ENCODE measurements around the gene TEX22. TPM values are rescaled to one million over a fixed set of nuclear protein-coding genes. Genes with fewer than 3 reads are reported as not detected.

The TEX22 gene
- total RNA-seq, 1 donor, result under 0.01 TPM

GRCh38 chr14:105351920-105352851 is 46.2 kb upstream of the TEX22 start:
- peak; percentile 87 for TF ChIP-seq CTCF (IDR thresholded peaks at IDR 0.05; ENCODE audit: insufficient read depth, low read depth, low read length)
- no peak overlapping the region for H3K4me3 ChIP-seq (ENCODE audit: low read depth, low read length)
- DNase-seq (ENCODE audit: low read depth), result peak; percentile 91

- TF ChIP-seq CTCF (IDR thresholded peaks at IDR 0.05; ENCODE audit: insufficient read depth, low read depth, low read length), result no peak
- DNase-seq (ENCODE audit: low read depth), result no peak
- H3K4me3 ChIP-seq (ENCODE audit: low read depth, low read length), result no peak overlapping the region
These were observed 45.2 kb upstream of the TEX22 start for GRCh38 chr14:105353136-105353535.

GRCh38 chr14:105354541-105354940 is 43.8 kb upstream of the TEX22 start:
- no peak for DNase-seq (ENCODE audit: low read depth)
- no peak for TF ChIP-seq CTCF (IDR thresholded peaks at IDR 0.05; ENCODE audit: insufficient read depth, low read depth, low read length)
- no peak overlapping the region for H3K4me3 ChIP-seq (ENCODE audit: low read depth, low read length)

- no peak for TF ChIP-seq CTCF (IDR thresholded peaks at IDR 0.05; ENCODE audit: insufficient read depth, low read depth, low read length)
- DNase-seq (ENCODE audit: low read depth), result no peak
- no peak overlapping the region for H3K4me3 ChIP-seq (ENCODE audit: low read depth, low read length)
These were observed 43.2 kb upstream of the TEX22 start for GRCh38 chr14:105355049-105355575.

- no peak for DNase-seq (ENCODE audit: low read depth)
- no peak for TF ChIP-seq CTCF (IDR thresholded peaks at IDR 0.05; ENCODE audit: insufficient read depth, low read depth, low read length)
- H3K4me3 ChIP-seq (ENCODE audit: low read depth, low read length), result no peak overlapping the region
These were observed 42.3 kb upstream of the TEX22 start for GRCh38 chr14:105355850-105356604.

GRCh38 chr14:105356927-105357326 is 41.4 kb upstream of the TEX22 start:
- no peak for DNase-seq (ENCODE audit: low read depth)
- no peak overlapping the region for H3K4me3 ChIP-seq (ENCODE audit: low read depth, low read length)
- no peak for TF ChIP-seq CTCF (IDR thresholded peaks at IDR 0.05; ENCODE audit: insufficient read depth, low read depth, low read length)
